ENCODE results near the gene MMP24. TPM values are rescaled to one million over a fixed set of nuclear protein-coding genes. Genes with fewer than 3 reads are reported as not detected.
A peak's percentile ranks its signal among the peaks of the same experiment; 100 is the strongest.

MMP24 gene
- total and polyA plus RNA-seq, 2 experiments from 2014 or later: 2.0 to 27.3 TPM

- Histone ChIP-seq H3K27ac (ENCODE audit: low read depth) (no peak overlapping the region), H3K9me2 (ENCODE audit: insufficient read depth) (no peaks in the 10 kb centered on the region), H2AFZ (no peak overlapping the region), H3K79me2 (replicated peaks; ENCODE audit: insufficient read depth) (no peaks in the 10 kb centered on the region), H3K36me3 (ENCODE audit: insufficient read depth) (no peaks in the 10 kb centered on the region), H3K4me3 (no peak overlapping the region), H4K20me1 (replicated peaks; ENCODE audit: insufficient read depth) (no peaks in the 10 kb centered on the region), H3K4me2 (no peak overlapping the region), H3F3A (replicated peaks; ENCODE audit: low read depth) (peaks cover 9% of the 10 kb centered on the region; the same call in 1 of the 2 replicates), H3K27me3 (ENCODE audit: insufficient read depth) (no peaks in the 10 kb centered on the region), H3K4me1 (ENCODE audit: insufficient read depth) (peaks cover 9% of the 10 kb centered on the region)
- H3K4me3 Mint-ChIP-seq: no peak overlapping the region
- TF ChIP-seq, protein P1, sequence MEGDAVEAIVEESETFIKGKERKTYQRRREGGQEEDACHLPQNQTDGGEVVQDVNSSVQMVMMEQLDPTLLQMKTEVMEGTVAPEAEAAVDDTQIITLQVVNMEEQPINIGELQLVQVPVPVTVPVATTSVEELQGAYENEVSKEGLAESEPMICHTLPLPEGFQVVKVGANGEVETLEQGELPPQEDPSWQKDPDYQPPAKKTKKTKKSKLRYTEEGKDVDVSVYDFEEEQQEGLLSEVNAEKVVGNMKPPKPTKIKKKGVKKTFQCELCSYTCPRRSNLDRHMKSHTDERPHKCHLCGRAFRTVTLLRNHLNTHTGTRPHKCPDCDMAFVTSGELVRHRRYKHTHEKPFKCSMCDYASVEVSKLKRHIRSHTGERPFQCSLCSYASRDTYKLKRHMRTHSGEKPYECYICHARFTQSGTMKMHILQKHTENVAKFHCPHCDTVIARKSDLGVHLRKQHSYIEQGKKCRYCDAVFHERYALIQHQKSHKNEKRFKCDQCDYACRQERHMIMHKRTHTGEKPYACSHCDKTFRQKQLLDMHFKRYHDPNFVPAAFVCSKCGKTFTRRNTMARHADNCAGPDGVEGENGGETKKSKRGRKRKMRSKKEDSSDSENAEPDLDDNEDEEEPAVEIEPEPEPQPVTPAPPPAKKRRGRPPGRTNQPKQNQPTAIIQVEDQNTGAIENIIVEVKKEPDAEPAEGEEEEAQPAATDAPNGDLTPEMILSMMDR (conservative IDR thresholded peaks at IDR 0.05; ENCODE audit: low read depth in 2 of 2): no peak
- no peak for TF ChIP-seq NANOG (IDR thresholded peaks at IDR 0.05; ENCODE audit: borderline replicate concordance)
- no peak for TF ChIP-seq ZNF331 (CRISPR knock-in tag; IDR thresholded peaks at IDR 0.05; ENCODE audit: low read depth)
- TF ChIP-seq, protein P2, sequence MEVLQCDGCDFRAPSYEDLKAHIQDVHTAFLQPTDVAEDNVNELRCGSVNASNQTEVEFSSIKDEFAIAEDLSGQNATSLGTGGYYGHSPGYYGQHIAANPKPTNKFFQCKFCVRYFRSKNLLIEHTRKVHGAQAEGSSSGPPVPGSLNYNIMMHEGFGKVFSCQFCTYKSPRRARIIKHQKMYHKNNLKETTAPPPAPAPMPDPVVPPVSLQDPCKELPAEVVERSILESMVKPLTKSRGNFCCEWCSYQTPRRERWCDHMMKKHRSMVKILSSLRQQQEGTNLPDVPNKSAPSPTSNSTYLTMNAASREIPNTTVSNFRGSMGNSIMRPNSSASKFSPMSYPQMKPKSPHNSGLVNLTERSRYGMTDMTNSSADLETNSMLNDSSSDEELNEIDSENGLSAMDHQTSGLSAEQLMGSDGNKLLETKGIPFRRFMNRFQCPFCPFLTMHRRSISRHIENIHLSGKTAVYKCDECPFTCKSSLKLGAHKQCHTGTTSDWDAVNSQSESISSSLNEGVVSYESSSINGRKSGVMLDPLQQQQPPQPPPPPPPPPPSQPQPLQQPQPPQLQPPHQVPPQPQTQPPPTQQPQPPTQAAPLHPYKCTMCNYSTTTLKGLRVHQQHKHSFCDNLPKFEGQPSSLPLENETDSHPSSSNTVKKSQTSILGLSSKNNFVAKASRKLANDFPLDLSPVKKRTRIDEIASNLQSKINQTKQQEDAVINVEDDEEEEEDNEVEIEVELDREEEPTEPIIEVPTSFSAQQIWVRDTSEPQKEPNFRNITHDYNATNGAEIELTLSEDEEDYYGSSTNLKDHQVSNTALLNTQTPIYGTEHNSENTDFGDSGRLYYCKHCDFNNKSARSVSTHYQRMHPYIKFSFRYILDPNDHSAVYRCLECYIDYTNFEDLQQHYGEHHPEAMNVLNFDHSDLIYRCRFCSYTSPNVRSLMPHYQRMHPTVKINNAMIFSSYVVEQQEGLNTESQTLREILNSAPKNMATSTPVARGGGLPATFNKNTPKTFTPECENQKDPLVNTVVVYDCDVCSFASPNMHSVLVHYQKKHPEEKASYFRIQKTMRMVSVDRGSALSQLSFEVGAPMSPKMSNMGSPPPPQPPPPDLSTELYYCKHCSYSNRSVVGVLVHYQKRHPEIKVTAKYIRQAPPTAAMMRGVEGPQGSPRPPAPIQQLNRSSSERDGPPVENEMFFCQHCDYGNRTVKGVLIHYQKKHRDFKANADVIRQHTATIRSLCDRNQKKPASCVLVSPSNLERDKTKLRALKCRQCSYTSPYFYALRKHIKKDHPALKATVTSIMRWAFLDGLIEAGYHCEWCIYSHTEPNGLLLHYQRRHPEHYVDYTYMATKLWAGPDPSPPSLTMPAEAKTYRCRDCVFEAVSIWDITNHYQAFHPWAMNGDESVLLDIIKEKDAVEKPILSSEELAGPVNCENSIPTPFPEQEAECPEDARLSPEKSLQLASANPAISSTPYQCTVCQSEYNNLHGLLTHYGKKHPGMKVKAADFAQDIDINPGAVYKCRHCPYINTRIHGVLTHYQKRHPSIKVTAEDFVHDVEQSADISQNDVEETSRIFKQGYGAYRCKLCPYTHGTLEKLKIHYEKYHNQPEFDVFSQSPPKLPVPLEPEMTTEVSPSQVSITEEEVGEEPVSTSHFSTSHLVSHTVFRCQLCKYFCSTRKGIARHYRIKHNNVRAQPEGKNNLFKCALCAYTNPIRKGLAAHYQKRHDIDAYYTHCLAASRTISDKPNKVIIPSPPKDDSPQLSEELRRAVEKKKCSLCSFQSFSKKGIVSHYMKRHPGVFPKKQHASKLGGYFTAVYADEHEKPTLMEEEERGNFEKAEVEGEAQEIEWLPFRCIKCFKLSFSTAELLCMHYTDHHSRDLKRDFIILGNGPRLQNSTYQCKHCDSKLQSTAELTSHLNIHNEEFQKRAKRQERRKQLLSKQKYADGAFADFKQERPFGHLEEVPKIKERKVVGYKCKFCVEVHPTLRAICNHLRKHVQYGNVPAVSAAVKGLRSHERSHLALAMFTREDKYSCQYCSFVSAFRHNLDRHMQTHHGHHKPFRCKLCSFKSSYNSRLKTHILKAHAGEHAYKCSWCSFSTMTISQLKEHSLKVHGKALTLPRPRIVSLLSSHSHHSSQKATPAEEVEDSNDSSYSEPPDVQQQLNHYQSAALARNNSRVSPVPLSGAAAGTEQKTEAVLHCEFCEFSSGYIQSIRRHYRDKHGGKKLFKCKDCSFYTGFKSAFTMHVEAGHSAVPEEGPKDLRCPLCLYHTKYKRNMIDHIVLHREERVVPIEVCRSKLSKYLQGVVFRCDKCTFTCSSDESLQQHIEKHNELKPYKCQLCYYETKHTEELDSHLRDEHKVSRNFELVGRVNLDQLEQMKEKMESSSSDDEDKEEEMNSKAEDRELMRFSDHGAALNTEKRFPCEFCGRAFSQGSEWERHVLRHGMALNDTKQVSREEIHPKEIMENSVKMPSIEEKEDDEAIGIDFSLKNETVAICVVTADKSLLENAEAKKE (CRISPR knock-in tag; IDR thresholded peaks at IDR 0.05): no peak
- TF ChIP-seq JUNB (IDR thresholded peaks at IDR 0.05; ENCODE audit: unreplicated experiment): no peak
- TF ChIP-seq EZH2phosphoT487 (IDR thresholded peaks at IDR 0.05; ENCODE audit: unreplicated experiment): no peak
- TF ChIP-seq POLR2AphosphoS5 (IDR thresholded peaks at IDR 0.05; ENCODE audit: low read depth): no peak
- H3K4me1 Mint-ChIP-seq: peaks cover 21% of the 10 kb centered on the region
- peak; percentile 3; the same call in 2 of the 3 replicates for ATAC-seq
- no peaks in the 10 kb centered on the region for H3K9me3 Mint-ChIP-seq
- DNase-seq (ENCODE audit: low spot score): no peak
- peaks cover 7% of the 10 kb centered on the region; the same call in 1 of the 3 replicates for H3K36me3 Mint-ChIP-seq (ENCODE audit: low read depth)
- H3K27me3 Mint-ChIP-seq (ENCODE audit: insufficient read depth, low read depth, poor library complexity): peaks cover 7% of the 10 kb centered on the region
- no peak overlapping the region for H3K27ac Mint-ChIP-seq
Measured at GRCh38 chr20:35303382-35303734, 76.9 kb downstream of the MMP24 start.

All from GM23338 (cell line).